NCI-H446 (cell line): Measurements from ENCODE around the gene ZDHHC14.
"Not testable (repeated sequence)": the region's sequence is repeated elsewhere in the genome, so short reads cannot be mapped to it uniquely, and the experiment has no call there.

Experiments used
- DNase-seq, 2 experiments: peaks; one replicate each; lab custom pipeline; 2025; lab: John Stamatoyannopoulos, UW

Gene ZDHHC14

GRCh38 chr6:157380779-157381561 is at the start of gene ZDHHC14:
TSS of gene ZDHHC14 (plus strand) at chr6:157381190.
- peak; percentile 26 to 66 for DNase-seq

GRCh38 chr6:157332813-157333212 is 48.2 kb upstream of the ZDHHC14 start:
- no peak for DNase-seq

- no peak for DNase-seq
These were observed 47.5 kb upstream of the ZDHHC14 start for GRCh38 chr6:157333537-157333936.

GRCh38 chr6:157333956-157334355 is 47.0 kb upstream of the ZDHHC14 start:
- no peak for DNase-seq

GRCh38 chr6:157335829-157336228 is 45.2 kb upstream of the ZDHHC14 start:
- DNase-seq: no peak

GRCh38 chr6:157337276-157337675 is 43.7 kb upstream of the ZDHHC14 start:
- not testable (repeated sequence) for DNase-seq

- DNase-seq: no peak
These were observed 43.2 kb upstream of the ZDHHC14 start for GRCh38 chr6:157337751-157338150.

GRCh38 chr6:157339432-157339831 is 41.6 kb upstream of the ZDHHC14 start:
- no peak for DNase-seq

GRCh38 chr6:157343732-157344131 is 37.3 kb upstream of the ZDHHC14 start:
- no peak for DNase-seq

GRCh38 chr6:157346373-157346772 is 34.6 kb upstream of the ZDHHC14 start:
- DNase-seq: no peak

- no peak for DNase-seq
These were observed 22.7 kb upstream of the ZDHHC14 start for GRCh38 chr6:157358287-157358686.

GRCh38 chr6:157361886-157362285 is 19.1 kb upstream of the ZDHHC14 start:
- no peak for DNase-seq

- no peak for DNase-seq
These were observed 16.3 kb upstream of the ZDHHC14 start for GRCh38 chr6:157364705-157365104.

- DNase-seq: no peak
These were observed 14.3 kb upstream of the ZDHHC14 start for GRCh38 chr6:157366648-157367047.

GRCh38 chr6:157368359-157369049 is 12.5 kb upstream of the ZDHHC14 start:
- DNase-seq: no peak

GRCh38 chr6:157370755-157371154 is 10.2 kb upstream of the ZDHHC14 start:
- no peak for DNase-seq

- DNase-seq: no peak
These were observed 8.3 kb upstream of the ZDHHC14 start for GRCh38 chr6:157372501-157373280.

- no peak for DNase-seq
These were observed 6.0 kb upstream of the ZDHHC14 start for GRCh38 chr6:157374889-157375443.

- DNase-seq: no peak
These were observed 4.7 kb upstream of the ZDHHC14 start for GRCh38 chr6:157376241-157376640.

GRCh38 chr6:157376706-157377230 is 4.2 kb upstream of the ZDHHC14 start:
- DNase-seq: peak in 1 of 2 experiments; percentile 12

GRCh38 chr6:157379656-157380457 is 1.1 kb upstream of the ZDHHC14 start:
- peak; percentile 77 to 87 for DNase-seq
